HepG2 (cell line): ENCODE results near the gene DDX54. TPM values are rescaled to one million over a fixed set of nuclear protein-coding genes. Genes with fewer than 3 reads are reported as not detected.

Experiments
- ATAC-seq: fragments of 200-7000 bp; cut with Tn5 transposase; 3 replicates; pipeline ENCODE4 v1.9.1; 2020; ENCODE audit warnings: mild to moderate bottlenecking, moderate library complexity
- BruUV-seq: library from RNA; stranded (reverse); fragments of 400-500 nt; replicated peaks from 2 replicates; lab custom pipeline; 2021; lab: Mats Ljungman, UMichigan
- CTCF ChIA-PET: fragments of 300-600 bp; formaldehyde crosslinking; extraction: SDS; loops from one replicate; lab custom pipeline; 2021; ENCODE audit warnings: low total read pairs, inconsistent platforms, low intra/inter-chr PET ratio; lab: Yijun Ruan, JAX
- POLR2A ChIA-PET: fragments of 350-600 bp; sonication (Branson Sonifier 250); formaldehyde crosslinking; loops from one replicate; lab custom pipeline; 2020; ENCODE audit warnings: antibody characterized with exemption, inconsistent platforms; lab: Yijun Ruan, JAX
- DNase-seq: peaks from one replicate; pipeline ENCODE4 v3.0.0-alpha.2; 2015; ENCODE audit warnings: low spot score
- FAIRE-seq: peaks from 3 replicates; lab custom pipeline; 2011; peaks lifted over from hg19 to GRCh38; lab: Jason Lieb, UNC
- H2AFZ ChIP-seq: one replicate; pipeline ENCODE4 v1.6.1; 2011; ENCODE audit warnings: low read length, inconsistent platforms
- H3K27ac ChIP-seq: fragments of 300-600 bp; 3 replicates; pipeline ENCODE4 v1.8.0; 2011; ENCODE audit warnings: mixed run types, mild to moderate bottlenecking, mixed read lengths, low read length, inconsistent platforms; ENCODE audit not compliant: insufficient read depth; ENCODE audit errors: extremely low read length
- H3K27me3 ChIP-seq, 2 experiments: fragments of 200-600 bp in 1 of 2; 2 replicates in 1 of 2; 3 replicates in 1 of 2; pipeline versions ENCODE4 v1.6.0 to v1.8.0; 2011; ENCODE audit warnings: low read length in 2 of 2, mild to moderate bottlenecking in 2 of 2, moderate library complexity in 2 of 2, inconsistent platforms in 1 of 2; ENCODE audit not compliant: insufficient read depth in 2 of 2, control insufficient read depth in 1 of 2
- H3K36me3 ChIP-seq, 2 experiments: fragments of 200-600 bp in 1 of 2; replicated peaks in 1 of 2; 2 replicates in 1 of 2; 3 replicates in 1 of 2; pipeline versions ENCODE4 v1.5.1 to v1.8.0; 2011; ENCODE audit warnings: low read length in 2 of 2, inconsistent platforms in 1 of 2; ENCODE audit not compliant: insufficient read depth in 2 of 2, control insufficient read depth in 1 of 2
- H3K4me1 ChIP-seq: 2 replicates; pipeline ENCODE4 v1.5.1; 2012; ENCODE audit warnings: low read length, inconsistent platforms; ENCODE audit not compliant: insufficient read depth
- H3K4me2 ChIP-seq: 2 replicates; pipeline ENCODE4 v1.6.0; 2011; ENCODE audit warnings: low read depth, low read length, inconsistent platforms
- H3K4me3 ChIP-seq, 3 experiments: fragments of 200-600 bp in 1 of 3; sonication (generic), shearing (Covaris generic) in 1 of 3; replicated peaks in 1 of 3; 2 replicates each; pipeline ENCODE4 v1.5.1; 2011 to 2016; ENCODE audit warnings: low read length in 3 of 3, inconsistent platforms in 2 of 3, low read depth in 2 of 3, mild to moderate bottlenecking in 2 of 3, control low read depth in 1 of 3, mixed read lengths in 1 of 3; ENCODE audit not compliant: insufficient read depth in 1 of 3
- H3K79me2 ChIP-seq: one replicate; pipeline ENCODE4 v1.6.1; 2011; ENCODE audit warnings: low read length, inconsistent platforms; ENCODE audit not compliant: insufficient read depth
- H3K9ac ChIP-seq: 2 replicates; pipeline ENCODE4 v1.6.0; 2011; ENCODE audit warnings: mild to moderate bottlenecking, low read depth, low read length, inconsistent platforms; ENCODE audit not compliant: insufficient read depth
- H3K9me3 ChIP-seq: 2 replicates; pipeline ENCODE4 v1.5.1; 2012; ENCODE audit warnings: mild to moderate bottlenecking, low read length
- H4K20me1 ChIP-seq: 2 replicates; pipeline ENCODE4 v1.6.0; 2011; ENCODE audit warnings: inconsistent platforms, mild to moderate bottlenecking, low read length, moderate library complexity; ENCODE audit not compliant: insufficient read depth
- HES4 ChIP-seq: sonication (generic); formaldehyde crosslinking; IDR thresholded peaks from 2 replicates; pipeline ENCODE4 v1.9.0; 2021; ENCODE audit warnings: mild to moderate bottlenecking, missing genetic modification reagents, borderline replicate concordance
- XRCC5 ChIP-seq: fragments of 200-400 bp; formaldehyde crosslinking; optimal IDR thresholded peaks from 2 replicates; pipeline ENCODE3; 2017; ENCODE audit warnings: mild to moderate bottlenecking, low read length
- ZFP1 ChIP-seq: IDR thresholded peaks from 2 replicates; pipeline ENCODE4 v1.6.1; 2016
- ZNF121 ChIP-seq: sonication (generic); formaldehyde crosslinking; IDR thresholded peaks from 2 replicates; pipeline ENCODE4 v1.5.0; 2020; ENCODE audit warnings: mild to moderate bottlenecking, missing genetic modification reagents
- ZNF280B ChIP-seq: sonication (generic); formaldehyde crosslinking; IDR thresholded peaks from 2 replicates; pipeline ENCODE4 v1.5.0; 2020; ENCODE audit warnings: missing genetic modification reagents, mild to moderate bottlenecking, borderline replicate concordance
- ZNF292 ChIP-seq: sonication (generic); formaldehyde crosslinking; IDR thresholded peaks from 2 replicates; pipeline ENCODE4 v1.8.1; 2022; ENCODE audit warnings: mild to moderate bottlenecking, low read depth, missing genetic modification reagents, borderline replicate concordance
- ZNF550 ChIP-seq: sonication (generic); formaldehyde crosslinking; IDR thresholded peaks from 2 replicates; pipeline ENCODE4 v1.4.0; 2020; ENCODE audit warnings: mild to moderate bottlenecking, missing genetic modification reagents, borderline replicate concordance
- WGBS: methylation state at CpG from one replicate; pipeline ENCODE4 v1.1.6; 2017; ENCODE audit warnings: low lambda C conversion rate; 5-methylcytosine and 5-hydroxymethylcytosine counted together
- in situ Hi-C: cut with HindIII; loops from 2 replicates; pipeline ENCODE4 v1.10.0; 2017; ENCODE audit warnings: low pct_unique_long_range_greater_than_20kb; ENCODE audit not compliant: extremely low pct_ligation_motif_present
- intact Hi-C: fragments of 100-400 bp; cut with micrococcal nuclease; formaldehyde crosslinking; loops from one replicate; pipeline ENCODE4 v1.10.0; 2022; ENCODE audit not compliant: unreplicated experiment
- polyA plus RNA-seq, 8 experiments: library from polyadenylated mRNA; depleted of rRNA in 3 of 8; stranded (reverse) in 7 of 8; unstranded in 1 of 8; fragments of >200 nt; fragmentation: Illumina TruSeq in 4 of 8; extraction: Trizol in 4 of 8; gene quantifications; 2 replicates each; pipeline versions ENCODE4 v1.2.1 to v1.2.3, GENCODE V29; 2011 to 2016; ENCODE audit warnings: low read depth in 4 of 8, missing spikeins in 1 of 8, mixed read lengths in 1 of 8; ENCODE audit not compliant: insufficient read depth in 1 of 8
- total RNA-seq, 5 experiments: library from RNA; depleted of rRNA; stranded (reverse); fragments of >200 nt; fragmentation: Illumina TruSeq; extraction: Trizol; gene quantifications; 2 replicates each; pipeline ENCODE4 v1.2.3, GENCODE V29; 2016; ENCODE audit warnings: low read depth in 1 of 5

Gene DDX54
- total and polyA plus RNA-seq, 2 of the 13 experiments (the other 11 are each of a cell fraction or from before 2014, with no cell fraction given): 59.7 to 61.1 TPM

DNA sequence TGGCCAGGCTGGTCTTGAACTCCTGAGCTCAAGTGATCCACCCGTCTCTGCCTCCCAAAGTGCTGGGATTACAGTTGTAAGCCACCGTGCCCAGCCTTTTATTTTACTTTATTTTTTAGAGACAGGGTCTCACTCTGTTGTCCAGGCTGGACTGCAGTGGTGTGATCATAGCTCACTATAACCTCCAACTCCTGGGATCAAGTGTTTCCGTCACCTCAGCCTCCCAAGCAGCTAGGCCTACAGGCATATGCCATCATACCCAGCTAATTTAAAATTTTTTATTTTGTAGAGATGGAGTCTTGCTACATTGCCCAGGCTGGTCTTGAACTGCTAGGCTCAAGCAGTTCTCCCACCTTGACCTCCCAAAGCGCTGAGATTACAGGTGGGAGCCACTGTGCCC lies 39.7 kb upstream of the DDX54 start:
- TF ChIP-seq ZFP1 (CRISPR knock-in tag) (no peak), ZNF550 (no peak), ZNF280B (no peak), ZNF292 (no peak), ZNF121 (CRISPR knock-in tag) (peak; percentile 42; the same call in 1 of the 2 replicates), HES4 (CRISPR knock-in tag) (no peak), XRCC5 (no peak)
- CTCF ChIA-PET: no interaction called here
- DNase-seq (no peak), FAIRE-seq (no peak), ATAC-seq (no peak)
- no peak overlapping the region for H3K27ac ChIP-seq
- in situ Hi-C loops (no loop called here), intact Hi-C loops (no loop called here)
- POLR2A ChIA-PET: interaction anchor here (0.6 kb wide), 1 partner anchor 19 kb away, joined by 3 read pairs; no protein-coding TSS in a partner anchor
- BruUV-seq: no TSS peak
- no peak overlapping the region for H3K4me2 ChIP-seq
- no peaks in the 10 kb centered on the region for H3K27me3 ChIP-seq
- H2AFZ ChIP-seq: no peak overlapping the region
- H3K36me3 ChIP-seq: no peaks in the 10 kb centered on the region
- H4K20me1 ChIP-seq: no peaks in the 10 kb centered on the region
- H3K4me3 ChIP-seq: no peak overlapping the region
- no peak overlapping the region for H3K9ac ChIP-seq
- H3K9me3 ChIP-seq: no peaks in the 10 kb centered on the region
- peaks cover 13% of the 10 kb centered on the region for H3K79me2 ChIP-seq
- peaks cover 49% of the 10 kb centered on the region for H3K4me1 ChIP-seq
- WGBS: 96% methylated on average over 4 of the region's 4 CpGs
